Smooth muscle cell of bladder (primary cell): ENCODE data around the gene ABCB1. TPM values are rescaled to one million over a fixed set of nuclear protein-coding genes. Genes with fewer than 3 reads are reported as not detected.

Source experiments
- total RNA-seq: library from RNA; depleted of rRNA; stranded (reverse); fragments of >200 nt; gene quantifications from 2 replicates; pipeline ENCODE4 v1.2.3, GENCODE V29; 2014

ABCB1 gene
- total RNA-seq, result 0.65 and 1.7 TPM in 2 replicates

DNA sequence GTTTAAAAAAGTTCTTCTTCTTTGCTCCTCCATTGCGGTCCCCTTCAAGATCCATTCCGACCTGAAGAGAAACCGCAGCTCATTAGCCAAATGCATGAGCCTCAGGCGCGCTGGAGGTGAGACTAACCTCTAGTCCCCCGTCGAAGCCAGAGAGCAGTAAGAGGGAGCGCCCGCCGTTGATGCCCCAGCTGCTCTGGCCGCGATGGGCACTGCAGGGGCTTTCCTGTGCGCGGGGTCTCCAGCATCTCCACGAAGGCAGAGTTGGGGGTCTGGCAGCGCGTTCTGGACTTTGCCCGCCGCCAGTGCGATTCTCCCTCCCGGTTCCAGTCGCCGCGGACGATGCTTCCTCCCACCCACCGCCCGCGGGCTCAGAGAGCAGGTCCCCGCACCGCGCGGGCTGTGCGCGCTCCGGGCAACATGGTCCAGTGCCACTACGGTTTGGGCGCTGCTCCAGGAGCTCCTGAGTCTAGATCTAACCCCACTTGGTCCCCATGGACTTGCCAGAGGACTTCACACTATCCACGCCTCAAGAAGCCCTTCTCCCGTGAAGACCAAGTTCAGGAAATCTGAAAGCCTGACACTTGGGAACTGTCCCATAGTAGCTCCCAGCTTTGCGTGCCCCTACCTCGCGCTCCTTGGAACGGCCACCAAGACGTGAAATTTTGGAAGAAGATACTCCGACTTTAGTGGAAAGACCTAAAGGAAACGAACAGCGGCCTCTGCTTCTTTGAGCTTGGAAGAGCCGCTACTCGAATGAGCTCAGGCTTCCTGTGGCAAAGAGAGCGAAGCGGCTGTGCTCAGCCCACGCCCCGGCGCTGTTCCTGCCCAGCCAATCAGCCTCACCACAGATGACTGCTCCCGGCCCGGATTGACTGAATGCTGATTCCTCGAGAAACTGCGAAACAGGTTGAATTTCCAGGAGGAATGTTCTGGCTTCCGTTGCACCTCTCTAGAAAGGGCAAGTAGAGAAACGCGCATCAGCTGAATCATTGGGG lies at the start of gene ABCB1:
Gene ABCB1, minus strand, starts transcription at position 755 of the 995 bp plus-strand sequence. Its CDS starts 700 bp downstream, at position 55.

DNA sequence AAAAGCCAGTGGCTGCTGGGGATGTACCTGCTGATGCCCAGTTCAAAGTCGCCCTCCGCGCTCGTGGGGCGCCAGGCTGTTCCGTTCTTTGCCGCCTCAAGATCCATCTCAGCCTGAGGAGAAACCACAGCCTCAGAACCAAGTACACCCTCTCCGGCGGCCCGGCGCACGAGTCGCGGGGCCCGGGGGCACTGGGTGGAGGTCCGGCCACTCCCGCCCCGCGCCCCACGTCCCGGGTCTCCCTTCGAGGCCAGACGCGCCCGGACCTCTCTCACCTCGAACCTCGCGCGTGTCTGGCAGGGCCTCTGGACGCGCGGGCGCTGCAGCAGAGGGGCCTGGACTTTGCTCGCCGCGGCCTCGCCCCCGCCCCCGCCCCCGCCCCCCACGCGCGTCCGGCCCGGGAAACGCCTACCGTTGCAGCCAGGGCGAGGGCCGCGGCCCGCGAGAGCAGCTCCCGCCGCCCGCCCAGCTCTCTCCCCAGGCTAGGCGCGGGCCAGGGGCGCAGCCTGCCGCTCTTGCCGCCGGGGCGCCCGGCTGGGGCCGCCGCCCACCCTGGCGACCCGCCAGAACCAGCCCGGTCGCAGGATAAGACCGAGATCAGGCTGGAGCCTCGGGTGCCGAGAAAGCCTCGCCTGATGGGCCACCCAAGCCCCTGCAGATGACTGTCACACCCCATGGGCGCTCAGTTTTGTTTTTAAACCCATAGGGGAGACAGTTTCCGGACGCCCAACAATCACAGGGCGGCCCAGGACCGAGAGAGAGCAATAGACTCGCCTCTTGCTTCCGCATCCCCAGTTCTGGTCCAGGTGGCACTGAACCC lies 125.1 kb downstream of the ABCB1 start, which contains the start of gene ABCB4:
Gene ABCB4, minus strand, starts transcription at position 322 of the 820 bp plus-strand sequence. Its CDS starts 215 bp downstream, at position 107.

Other genes starting within 250 kb of the ABCB1 start
- gene ABCB4, start 125.2 kb downstream of the ABCB1 start, total RNA-seq, result 3.4 and 5.5 TPM in 2 replicates
- gene RUNDC3B, start 27.5 kb upstream of the ABCB1 start, total RNA-seq, result 0.46 and 1.1 TPM in 2 replicates